ENCODE data around the gene DYRK1B.
"Not testable (repeated sequence)": the region's sequence is repeated elsewhere in the genome, so short reads cannot be mapped to it uniquely, and the experiment has no call there.

DYRK1B gene

GRCh38 chr19:39817888-39818561 lies 15.9 kb downstream of the DYRK1B start:
- Mint-ChIP-seq H3K4me1 (ENCODE audit: low read depth) (peaks cover 12% of the 10 kb centered on the region), H3K27me3 (no peaks in the 10 kb centered on the region), H3K27ac (peak overlapping the region; percentile 4), H3K36me3 (ENCODE audit: low read depth) (peaks cover 26% of the 10 kb centered on the region), H3K9me3 (no peaks in the 10 kb centered on the region), H3K4me3 (no peak overlapping the region)
- no peak for DNase-seq

DNA sequence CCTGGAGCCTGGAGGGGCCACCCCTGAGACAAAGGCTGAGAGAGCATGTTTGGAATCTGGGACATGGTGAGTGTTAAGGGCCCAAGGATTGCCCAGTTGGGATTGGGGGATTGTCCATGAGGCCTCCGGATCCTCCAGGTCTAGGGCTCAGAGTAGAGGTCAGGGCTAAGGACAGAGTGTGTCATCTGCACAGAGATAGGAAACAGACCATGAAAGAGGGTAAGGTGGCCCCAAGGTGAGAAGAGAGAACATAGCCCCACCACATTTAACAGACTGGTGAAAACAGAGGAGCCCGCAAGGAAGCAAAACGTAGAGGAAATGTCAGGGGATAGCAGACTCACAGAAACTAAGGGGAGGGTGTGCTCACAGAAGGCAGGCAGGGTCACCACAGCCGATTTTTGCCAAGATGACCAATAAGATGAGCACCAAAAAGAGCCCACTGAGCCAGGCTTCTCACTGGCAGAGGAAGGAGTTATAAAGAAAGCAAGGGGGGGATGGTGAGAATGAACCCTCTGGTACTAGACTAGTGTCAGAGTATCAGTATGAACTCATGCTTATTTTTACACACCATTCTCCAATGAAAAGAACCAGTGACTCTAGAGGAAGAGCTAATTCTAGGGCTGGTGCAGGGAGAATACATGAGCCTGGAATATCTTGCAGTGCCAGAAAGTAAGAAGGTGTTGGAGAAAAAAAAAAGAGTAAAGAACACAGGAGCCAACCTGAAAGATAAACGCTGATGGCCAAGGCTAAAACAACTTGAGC lies 17.5 kb downstream of the DYRK1B start:
- H3K27ac Mint-ChIP-seq = no peak overlapping the region

DNA sequence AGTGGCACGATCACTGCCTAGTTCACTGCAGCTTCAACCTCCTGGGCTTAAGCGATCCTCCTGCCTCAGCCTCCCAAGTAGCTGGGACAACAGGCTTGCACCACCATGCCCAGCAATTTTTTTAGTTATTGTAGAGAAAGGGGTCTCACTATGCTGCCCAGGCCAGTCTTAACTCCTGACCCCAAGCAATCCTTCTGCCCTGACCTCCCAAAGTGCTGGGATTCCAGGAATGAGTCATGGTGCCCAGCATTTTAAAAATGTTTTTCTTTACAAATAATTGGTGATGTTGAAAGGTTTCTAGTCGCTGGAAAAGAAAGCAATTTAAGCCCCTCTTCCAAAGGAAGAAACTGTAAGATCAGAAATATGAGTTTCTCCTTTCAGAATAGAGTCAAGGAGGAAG lies 19.4 kb downstream of the DYRK1B start:
- peaks cover 12% of the 10 kb centered on the region for H3K4me1 Mint-ChIP-seq (ENCODE audit: low read depth)
- no peak overlapping the region for H3K4me3 Mint-ChIP-seq
- H3K36me3 Mint-ChIP-seq (ENCODE audit: low read depth) = peaks cover 24% of the 10 kb centered on the region
- H3K9me3 Mint-ChIP-seq = no peaks in the 10 kb centered on the region
- no peak overlapping the region for H3K27ac Mint-ChIP-seq
- H3K27me3 Mint-ChIP-seq = no peaks in the 10 kb centered on the region
- no peak for DNase-seq

More for the DNA sequence above, 17.5 kb downstream of the DYRK1B start:
- H3K36me3 Mint-ChIP-seq (ENCODE audit: low read depth) = peaks cover 26% of the 10 kb centered on the region
- no peaks in the 10 kb centered on the region for H3K9me3 Mint-ChIP-seq
- peaks cover 12% of the 10 kb centered on the region for H3K4me1 Mint-ChIP-seq (ENCODE audit: low read depth)
- DNase-seq = no peak
- no peaks in the 10 kb centered on the region for H3K27me3 Mint-ChIP-seq
- no peak overlapping the region for H3K4me3 Mint-ChIP-seq

DNA sequence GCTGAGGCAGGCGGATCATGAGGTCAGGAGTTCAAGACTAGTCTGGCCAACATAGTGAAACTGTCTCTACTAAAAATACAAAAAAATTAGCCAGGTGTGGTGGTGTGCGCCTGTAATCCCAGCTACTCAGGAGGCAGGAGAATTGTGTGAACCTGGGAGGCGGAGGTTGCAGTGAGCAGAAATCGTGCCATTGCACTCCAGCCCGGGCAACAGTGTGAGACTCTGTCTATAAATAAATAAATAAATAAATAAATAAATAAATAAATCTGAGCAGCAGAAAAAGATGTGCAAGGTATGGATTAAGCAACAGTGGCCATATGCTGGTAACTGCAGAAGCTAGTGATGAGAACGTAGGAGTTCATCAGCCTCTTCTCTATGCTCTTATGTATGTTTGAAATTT lies 19.9 kb downstream of the DYRK1B start:
- not testable (repeated sequence) for H3K27ac Mint-ChIP-seq, H3K4me3 Mint-ChIP-seq, DNase-seq, H3K27me3 Mint-ChIP-seq, H3K9me3 Mint-ChIP-seq
- Mint-ChIP-seq H3K4me1 (ENCODE audit: low read depth) (peaks cover 10% of the 10 kb centered on the region), H3K36me3 (ENCODE audit: low read depth) (peaks cover 22% of the 10 kb centered on the region)

GRCh38 chr19:39813264-39813993 lies 20.5 kb downstream of the DYRK1B start:
- Mint-ChIP-seq H3K4me1 (ENCODE audit: low read depth) (peaks cover 6% of the 10 kb centered on the region), H3K36me3 (ENCODE audit: low read depth) (peaks cover 22% of the 10 kb centered on the region), H3K27ac (no peak overlapping the region), H3K4me3 (no peak overlapping the region), H3K9me3 (no peaks in the 10 kb centered on the region), H3K27me3 (no peaks in the 10 kb centered on the region)
- no peak for DNase-seq

DNA sequence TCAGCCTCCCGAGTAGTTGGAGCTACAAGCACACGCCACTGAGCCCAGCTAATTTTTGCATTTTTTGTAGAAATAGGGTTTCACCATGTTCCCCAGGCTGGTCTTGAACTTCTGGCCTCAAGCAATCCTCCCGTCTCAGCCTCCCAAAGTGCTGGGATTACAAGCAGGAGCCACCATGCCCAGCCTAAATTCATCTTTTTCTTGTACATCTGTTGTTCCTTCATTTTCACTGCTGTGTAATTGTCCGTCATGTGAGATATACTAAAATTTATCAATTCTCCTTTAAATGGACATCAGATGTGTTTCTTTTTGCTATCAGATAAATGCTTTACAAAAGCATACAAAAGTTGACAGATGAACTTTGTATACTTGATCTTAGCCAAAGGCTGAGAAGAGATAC lies 22.9 kb downstream of the DYRK1B start:
- H3K27me3 Mint-ChIP-seq = no peaks in the 10 kb centered on the region
- peak overlapping the region; percentile 4 for H3K27ac Mint-ChIP-seq
- peaks cover 7% of the 10 kb centered on the region for H3K36me3 Mint-ChIP-seq (ENCODE audit: low read depth)
- DNase-seq = no peak
- H3K4me1 Mint-ChIP-seq (ENCODE audit: low read depth) = no peaks in the 10 kb centered on the region
- no peaks in the 10 kb centered on the region for H3K9me3 Mint-ChIP-seq
- no peak overlapping the region for H3K4me3 Mint-ChIP-seq

GRCh38 chr19:39810424-39810823 lies 23.5 kb downstream of the DYRK1B start:
- Mint-ChIP-seq H3K4me3 (no peak overlapping the region), H3K9me3 (no peaks in the 10 kb centered on the region), H3K4me1 (ENCODE audit: low read depth) (no peaks in the 10 kb centered on the region), H3K36me3 (ENCODE audit: low read depth) (peaks cover 2% of the 10 kb centered on the region), H3K27ac (no peak overlapping the region), H3K27me3 (peaks cover under 1% of the 10 kb centered on the region)
- no peak for DNase-seq

DNA sequence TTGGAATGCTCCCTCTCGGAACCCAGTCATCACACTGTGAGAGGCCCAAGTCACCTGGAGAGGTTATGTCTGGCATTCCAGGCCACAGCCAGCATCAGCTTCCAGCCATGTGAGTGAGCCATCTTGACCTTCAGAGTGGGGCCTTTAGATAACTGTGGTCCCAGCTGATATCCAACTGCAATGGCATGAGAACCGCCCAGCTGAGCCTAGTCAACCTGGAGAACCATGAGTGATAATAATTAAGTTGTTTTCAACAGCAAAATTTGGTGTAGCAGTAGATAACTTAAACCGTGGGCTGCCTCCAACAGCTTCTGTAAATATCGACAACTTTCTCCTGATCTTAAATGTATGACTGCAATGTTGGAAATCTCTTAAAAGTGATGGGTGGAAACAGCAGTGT lies 24.6 kb downstream of the DYRK1B start:
- H3K27me3 Mint-ChIP-seq = peaks cover 5% of the 10 kb centered on the region
- DNase-seq = no peak
- H3K36me3 Mint-ChIP-seq (ENCODE audit: low read depth) = peaks cover 2% of the 10 kb centered on the region
- no peaks in the 10 kb centered on the region for H3K9me3 Mint-ChIP-seq
- no peak overlapping the region for H3K4me3 Mint-ChIP-seq
- H3K27ac Mint-ChIP-seq = no peak overlapping the region
- H3K4me1 Mint-ChIP-seq (ENCODE audit: low read depth) = no peaks in the 10 kb centered on the region

- not testable (repeated sequence) for DNase-seq; H3K27ac Mint-ChIP-seq; H3K4me3 Mint-ChIP-seq; H3K9me3 Mint-ChIP-seq; H3K4me1 Mint-ChIP-seq (ENCODE audit: low read depth); H3K36me3 Mint-ChIP-seq (ENCODE audit: low read depth)
- peaks cover 10% of the 10 kb centered on the region for H3K27me3 Mint-ChIP-seq
These were observed 25.3 kb downstream of the DYRK1B start for GRCh38 chr19:39808688-39809087.

DNA sequence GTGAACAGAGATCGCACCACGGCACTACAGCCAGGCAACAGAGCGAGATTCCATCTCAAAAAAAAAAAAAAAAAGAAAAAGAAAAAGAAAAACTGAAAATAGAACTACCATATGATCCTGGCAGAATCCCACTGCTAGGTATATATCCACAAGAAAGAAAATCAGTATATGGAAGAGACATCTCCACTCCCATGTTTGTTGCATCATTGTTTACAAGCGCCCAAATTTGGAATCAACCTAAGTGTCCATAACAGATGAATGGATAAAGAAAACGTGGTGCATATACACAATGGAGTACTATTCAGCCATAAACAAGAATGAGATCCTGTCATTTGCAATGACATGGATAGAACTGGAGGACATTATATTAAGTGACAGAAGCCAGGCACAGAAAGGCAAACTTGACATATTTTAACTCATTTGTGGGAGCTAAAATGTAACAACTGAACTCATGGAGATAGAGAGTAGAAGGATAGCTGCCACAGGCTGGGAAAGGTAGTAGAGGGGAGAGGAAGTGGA lies 26.1 kb downstream of the DYRK1B start:
- Mint-ChIP-seq H3K4me3 (no peak overlapping the region), H3K36me3 (ENCODE audit: low read depth) (no peaks in the 10 kb centered on the region)

DNA sequence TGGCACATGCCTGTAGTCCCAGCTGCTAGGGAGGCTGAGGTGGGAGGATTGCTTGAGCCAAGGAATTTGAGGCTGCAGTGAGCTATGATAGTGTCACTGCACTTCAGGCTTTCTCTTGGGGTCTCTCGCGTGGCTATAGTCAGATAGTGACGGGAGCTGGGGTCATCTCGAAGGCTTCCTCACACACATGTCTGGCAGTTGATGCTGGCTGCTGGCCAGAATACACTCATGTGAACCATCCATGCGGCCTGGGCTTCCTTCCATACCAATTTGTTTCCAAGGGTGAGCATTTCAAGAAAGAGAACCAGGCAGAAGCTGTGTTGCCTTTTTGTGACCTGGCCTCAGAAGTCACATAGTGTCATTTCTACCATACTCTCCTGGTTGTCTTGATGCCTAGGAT lies 28.9 kb downstream of the DYRK1B start:
- no peak overlapping the region for H3K27ac Mint-ChIP-seq
- DNase-seq = no peak
- no peaks in the 10 kb centered on the region for H3K36me3 Mint-ChIP-seq (ENCODE audit: low read depth)
- H3K27me3 Mint-ChIP-seq = peaks cover 21% of the 10 kb centered on the region
- no peaks in the 10 kb centered on the region for H3K9me3 Mint-ChIP-seq
- no peak overlapping the region for H3K4me3 Mint-ChIP-seq
- H3K4me1 Mint-ChIP-seq (ENCODE audit: low read depth) = no peaks in the 10 kb centered on the region

More for the DNA sequence above, 26.1 kb downstream of the DYRK1B start:
- H3K9me3 Mint-ChIP-seq = no peaks in the 10 kb centered on the region
- no peak overlapping the region for H3K27ac Mint-ChIP-seq
- DNase-seq = no peak
- H3K27me3 Mint-ChIP-seq = peaks cover 18% of the 10 kb centered on the region
- no peaks in the 10 kb centered on the region for H3K4me1 Mint-ChIP-seq (ENCODE audit: low read depth)

DNA sequence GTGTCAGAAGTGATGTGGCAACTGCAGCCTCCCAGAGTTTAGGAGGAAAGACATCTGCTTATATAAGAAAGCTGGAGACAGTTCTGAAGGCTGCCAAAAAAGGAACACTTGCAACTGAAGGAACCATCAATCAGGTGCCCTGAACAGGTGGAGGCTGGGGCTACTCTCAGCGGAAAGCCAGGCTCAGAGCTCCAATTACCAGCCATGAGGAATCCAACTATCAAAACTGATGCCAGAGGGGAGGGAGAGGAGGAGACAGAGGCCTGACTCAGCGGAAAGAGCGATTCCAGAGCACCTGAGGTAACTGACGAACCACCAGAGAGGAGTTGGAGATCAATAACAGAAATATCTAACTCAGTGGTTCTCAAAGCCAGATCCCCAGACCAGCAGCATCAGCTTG lies 31.0 kb downstream of the DYRK1B start:
- no peaks in the 10 kb centered on the region for H3K9me3 Mint-ChIP-seq
- no peak for DNase-seq

GRCh38 chr19:39797083-39797482 lies 36.9 kb downstream of the DYRK1B start:
- no peak for DNase-seq
- Mint-ChIP-seq H3K36me3 (ENCODE audit: low read depth) (no peaks in the 10 kb centered on the region), H3K27me3 (peaks cover 7% of the 10 kb centered on the region), H3K4me1 (ENCODE audit: low read depth) (peaks cover 8% of the 10 kb centered on the region), H3K9me3 (no peaks in the 10 kb centered on the region), H3K4me3 (no peak overlapping the region), H3K27ac (no peak overlapping the region)

More for the DNA sequence above, 31.0 kb downstream of the DYRK1B start:
- Mint-ChIP-seq H3K27ac (no peak overlapping the region), H3K4me3 (no peak overlapping the region), H3K36me3 (ENCODE audit: low read depth) (no peaks in the 10 kb centered on the region), H3K4me1 (ENCODE audit: low read depth) (no peaks in the 10 kb centered on the region), H3K27me3 (peaks cover 21% of the 10 kb centered on the region)

GRCh38 chr19:39796000-39796498 lies 37.9 kb downstream of the DYRK1B start:
- Mint-ChIP-seq H3K27me3 (peaks cover 7% of the 10 kb centered on the region), H3K4me1 (ENCODE audit: low read depth) (peaks cover 8% of the 10 kb centered on the region), H3K36me3 (ENCODE audit: low read depth) (no peaks in the 10 kb centered on the region), H3K27ac (no peak overlapping the region), H3K9me3 (no peaks in the 10 kb centered on the region), H3K4me3 (no peak overlapping the region)
- no peak for DNase-seq
